HCT116 (cell line): ENCODE data around the gene TK2. TPM values are rescaled to one million over a fixed set of nuclear protein-coding genes. Genes with fewer than 3 reads are reported as not detected.

Experiments used
- ATAC-seq: fragments of 200-7000 bp; cut with Tn5 transposase; 2 replicates; pipeline ENCODE4 v1.9.1; 2020; ENCODE audit warnings: mild to moderate bottlenecking, moderate library complexity
- BruUV-seq: library from RNA; stranded (reverse); fragments of 400-500 nt; replicated peaks from 2 replicates; lab custom pipeline; 2021; lab: Mats Ljungman, UMichigan
- CTCF ChIA-PET: fragments of 300-600 bp; sonication (Branson Sonifier 250); formaldehyde crosslinking; loops from one replicate; lab custom pipeline; 2021; ENCODE audit warnings: antibody characterized with exemption; lab: Charles Lee
- POLR2A ChIA-PET: fragments of 300-600, 350-600 bp; sonication (Branson Sonifier 250); formaldehyde crosslinking; loops from one replicate; lab custom pipeline; 2021; ENCODE audit warnings: antibody characterized with exemption; lab: Charles Lee
- RAD21 ChIA-PET, 2 experiments: fragments of 300-600 bp; sonication (Branson Sonifier 250); formaldehyde crosslinking; loops; one replicate each; lab custom pipeline; 2023; ENCODE audit warnings: low total read pairs in 2 of 2; ENCODE audit not compliant: uncharacterized antibody in 2 of 2, unreplicated experiment in 2 of 2, low non-redundant PET in 1 of 2; lab: Charles Lee
- DNase-seq: peaks from one replicate; pipeline ENCODE4 v3.0.0-alpha.2; 2010; ENCODE audit warnings: low read depth, low spot score
- H2AFZ ChIP-seq: fragments of 200-600 bp; shearing (Covaris generic), sonication (generic); 2 replicates; pipeline ENCODE4 v1.6.1; 2017; ENCODE audit warnings: low read depth, mixed run types, mixed read lengths, antibody characterized with exemption, low read length; ENCODE audit not compliant: poor library complexity, severe bottlenecking
- H3K27ac ChIP-seq: 2 replicates; pipeline ENCODE4 v1.5.1; 2012; ENCODE audit warnings: low read depth, low read length
- H3K27me3 ChIP-seq: fragments of 200-600 bp; sonication (generic); 2 replicates; pipeline ENCODE4 v1.6.1; 2016; ENCODE audit warnings: mixed run types, low read length, mixed read lengths; ENCODE audit not compliant: insufficient read depth
- H3K36me3 ChIP-seq, 2 experiments: fragments of 200-500 bp in 1 of 2; fragments of 200-600 bp in 1 of 2; sonication (Bioruptor generic) in 1 of 2; sonication (generic) in 1 of 2; 2 replicates each; pipeline versions ENCODE4 v1.5.1 to v1.6.1; 2014 to 2016; ENCODE audit warnings: low read length in 2 of 2, inconsistent platforms in 1 of 2, mixed read lengths in 1 of 2, mixed run types in 1 of 2; ENCODE audit not compliant: insufficient read depth in 2 of 2, control insufficient read depth in 1 of 2
- H3K4me1 ChIP-seq, 2 experiments: fragments of 200-600 bp in 1 of 2; sonication (generic) in 1 of 2; 2 replicates each; pipeline versions ENCODE4 v1.5.1 to v1.6.1; 2012 to 2017; ENCODE audit warnings: low read length in 2 of 2, inconsistent platforms in 1 of 2, mild to moderate bottlenecking in 1 of 2, mixed read lengths in 1 of 2, mixed run types in 1 of 2, moderate library complexity in 1 of 2; ENCODE audit not compliant: insufficient read depth in 2 of 2, control insufficient read depth in 1 of 2
- H3K4me2 ChIP-seq: fragments of 200-600 bp; sonication (generic); 2 replicates; pipeline ENCODE4 v1.6.1; 2017; ENCODE audit warnings: mixed run types, low read length, mixed read lengths
- H3K4me3 ChIP-seq, 2 experiments: fragments of 200-600 bp in 1 of 2; sonication (generic) in 1 of 2; replicated peaks in 1 of 2; 2 replicates each; pipeline ENCODE4 v1.5.1; 2011 to 2016; ENCODE audit warnings: low read length in 2 of 2, control low read depth in 1 of 2, low read depth in 1 of 2, mild to moderate bottlenecking in 1 of 2, mixed read lengths in 1 of 2, mixed run types in 1 of 2
- H3K79me2 ChIP-seq: fragments of 200-600 bp; sonication (generic); 2 replicates; pipeline ENCODE4 v1.6.1; 2017; ENCODE audit warnings: mild to moderate bottlenecking, mixed run types, low read length, moderate library complexity, mixed read lengths; ENCODE audit not compliant: insufficient read depth
- H3K9ac ChIP-seq: fragments of 200-600 bp; sonication (generic); 2 replicates; pipeline ENCODE4 v1.6.1; 2016; ENCODE audit warnings: low read length, mixed read lengths
- H3K9me2 ChIP-seq: fragments of 200-600 bp; sonication (generic), shearing (Covaris generic); 2 replicates; pipeline ENCODE4 v1.6.1; 2017; ENCODE audit warnings: mixed run types, mild to moderate bottlenecking, moderate library complexity; ENCODE audit not compliant: insufficient read depth
- H3K9me3 ChIP-seq, 2 experiments: fragments of 200-500 bp in 1 of 2; fragments of 200-600 bp in 1 of 2; sonication (Bioruptor generic) in 1 of 2; sonication (generic) in 1 of 2; 2 replicates each; pipeline ENCODE4 v1.6.1; 2014 to 2017; ENCODE audit warnings: low read length in 2 of 2, mixed read lengths in 2 of 2, inconsistent platforms in 1 of 2, low read depth in 1 of 2, mild to moderate bottlenecking in 1 of 2, mixed run types in 1 of 2, moderate library complexity in 1 of 2; ENCODE audit not compliant: control insufficient read depth in 1 of 2, insufficient read depth in 1 of 2
- H4K20me1 ChIP-seq: fragments of 200-600 bp; sonication (generic), shearing (Covaris generic); 2 replicates; pipeline ENCODE4 v1.6.1; 2017; ENCODE audit warnings: mixed run types, mild to moderate bottlenecking, moderate library complexity; ENCODE audit not compliant: insufficient read depth
- CBX3 ChIP-seq: IDR thresholded peaks from 2 replicates; pipeline ENCODE4 v1.6.1; 2012; ENCODE audit warnings: low read depth
- EGR1 ChIP-seq: IDR thresholded peaks from 2 replicates; pipeline ENCODE4 v1.6.1; 2012; ENCODE audit warnings: low read depth
- EZH2 ChIP-seq: fragments of 200-600 bp; sonication (generic); IDR thresholded peaks from 2 replicates; pipeline ENCODE4 v1.6.1; 2017; ENCODE audit warnings: antibody characterized with exemption, mixed run types
- EZH2phosphoT487 ChIP-seq: fragments of 200-600 bp; IDR thresholded peaks from 2 replicates; pipeline ENCODE4 v1.6.1; 2018; ENCODE audit warnings: antibody characterized with exemption, borderline replicate concordance
- FOSL1 ChIP-seq: IDR thresholded peaks from 2 replicates; pipeline ENCODE4 v1.6.1; 2012; ENCODE audit warnings: low read depth
- RAD21 ChIP-seq: IDR thresholded peaks from 2 replicates; pipeline ENCODE4 v1.6.1; 2012; ENCODE audit warnings: low read depth, mild to moderate bottlenecking
- SP1 ChIP-seq: IDR thresholded peaks from 2 replicates; pipeline ENCODE4 v1.6.1; 2012; ENCODE audit warnings: low read depth
- TCF7L2 ChIP-seq: IDR thresholded peaks from 2 replicates; pipeline ENCODE4 v1.7.0; 2011; ENCODE audit warnings: borderline replicate concordance, inconsistent platforms; ENCODE audit not compliant: insufficient read depth, insufficient read length; ENCODE audit errors: extremely low read depth
- YY1 ChIP-seq: IDR thresholded peaks from 2 replicates; pipeline ENCODE4 v1.6.1; 2011; ENCODE audit warnings: low read length, low read depth, moderate library complexity, mild to moderate bottlenecking; ENCODE audit not compliant: insufficient replicate concordance; ENCODE audit errors: extremely low read depth
- ZFX ChIP-seq: fragments of 450-650 bp; IDR thresholded peaks from 2 replicates; pipeline ENCODE4 v1.6.1; 2017
- ZNF274 ChIP-seq: fragments of 200-500 bp; sonication (Bioruptor generic); IDR thresholded peaks from 2 replicates; pipeline ENCODE4 v1.6.1; 2014; ENCODE audit warnings: mild to moderate bottlenecking, low read depth, low read length, inconsistent platforms
- intact Hi-C: fragments of 100-400 bp; cut with micrococcal nuclease; formaldehyde crosslinking; loops from 2 replicates; pipeline ENCODE4 v1.10.0; 2022
- total RNA-seq: library from RNA; stranded (reverse); gene quantifications from one replicate; pipeline ENCODE4 v1.2.1, GENCODE V29; 2021; ENCODE audit not compliant: unreplicated experiment
- TF ChIP-seq, protein P1 (sequence below): IDR thresholded peaks from 2 replicates; pipeline ENCODE4 v1.6.1; 2012
- TF ChIP-seq, protein P2 (sequence below): IDR thresholded peaks from 2 replicates; pipeline ENCODE4 v1.6.1; 2012
- TF ChIP-seq, protein P3 (sequence below): IDR thresholded peaks from 2 replicates; pipeline ENCODE4 v1.6.1; 2012; ENCODE audit warnings: low read depth
- TF ChIP-seq, protein P4 (sequence below), 3 experiments: fragments of 200-600 bp in 1 of 3; sonication (generic) in 1 of 3; IDR thresholded peaks in 2 of 3; conservative IDR thresholded peaks in 1 of 3; 2 replicates each; pipeline ENCODE4 v1.5.1; 2012 to 2017; ENCODE audit warnings: low read depth in 2 of 3, low read length in 2 of 3, antibody characterized with exemption in 1 of 3, borderline replicate concordance in 1 of 3, control low read depth in 1 of 3, mild to moderate bottlenecking in 1 of 3, mixed read lengths in 1 of 3, mixed run types in 1 of 3, moderate library complexity in 1 of 3; ENCODE audit not compliant: insufficient read depth in 1 of 3

Gene TK2
- total RNA-seq, 1 experiment from 2014 or later, result 15.4 TPM

DNA sequence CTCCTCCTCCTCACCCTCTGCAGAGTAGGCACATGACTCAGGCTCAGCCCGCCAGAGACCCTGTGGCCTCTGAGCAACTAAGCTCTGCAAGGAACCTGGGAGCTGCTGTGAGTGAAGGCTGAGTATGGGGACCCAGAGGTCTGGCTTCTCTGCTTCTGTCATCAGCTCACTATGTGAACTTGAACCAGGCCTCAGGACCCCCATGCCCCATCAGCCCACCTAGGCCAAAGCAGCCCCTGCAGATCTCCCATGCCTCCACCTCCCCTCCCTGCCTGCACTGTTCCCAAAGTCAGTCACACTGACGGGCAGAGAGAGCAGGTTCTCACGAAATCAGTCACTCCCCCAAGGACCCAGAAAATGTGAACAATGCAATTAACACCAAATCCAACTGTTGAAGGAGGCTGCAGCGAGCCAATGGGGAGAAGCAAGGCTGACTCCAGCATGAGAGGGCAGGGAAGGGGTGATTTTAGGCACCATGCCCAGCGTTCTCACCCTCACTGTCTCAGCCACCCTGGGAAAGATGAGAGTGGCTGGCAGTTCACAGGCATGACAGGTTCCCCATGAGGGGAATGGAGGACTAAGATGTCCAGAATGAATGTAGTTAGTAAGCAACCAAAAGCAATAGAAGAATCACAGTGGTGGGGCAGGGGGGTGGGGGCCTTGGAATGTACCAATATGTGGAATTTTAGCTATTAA lies 62.2 kb downstream of the TK2 start:
- Histone ChIP-seq H3K36me3 (no peaks in the 10 kb centered on the region), H3K9ac (no peak overlapping the region), H3K9me2 (no peaks in the 10 kb centered on the region), H3K79me2 (no peaks in the 10 kb centered on the region), H3K27ac (no peak overlapping the region), H3K4me2 (no peak overlapping the region), H4K20me1 (no peaks in the 10 kb centered on the region), H3K27me3 (no peaks in the 10 kb centered on the region), H3K4me3 (no peak overlapping the region), H3K9me3 (no peaks in the 10 kb centered on the region), H2AFZ (no peak overlapping the region), H3K4me1 (peaks cover 0 to 9% of the 10 kb centered on the region in 2 experiments; a peak in 2 of 4 replicates)
- no peak for TF ChIP-seq SP1
- TF ChIP-seq EGR1, result no peak
- TF ChIP-seq TCF7L2, result no peak
- no peak for TF ChIP-seq EZH2phosphoT487
- no peak for TF ChIP-seq EZH2
- no peak for TF ChIP-seq YY1
- TF ChIP-seq, protein P1, sequence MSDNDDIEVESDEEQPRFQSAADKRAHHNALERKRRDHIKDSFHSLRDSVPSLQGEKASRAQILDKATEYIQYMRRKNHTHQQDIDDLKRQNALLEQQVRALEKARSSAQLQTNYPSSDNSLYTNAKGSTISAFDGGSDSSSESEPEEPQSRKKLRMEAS, result no peak
- TF ChIP-seq, protein P2, sequence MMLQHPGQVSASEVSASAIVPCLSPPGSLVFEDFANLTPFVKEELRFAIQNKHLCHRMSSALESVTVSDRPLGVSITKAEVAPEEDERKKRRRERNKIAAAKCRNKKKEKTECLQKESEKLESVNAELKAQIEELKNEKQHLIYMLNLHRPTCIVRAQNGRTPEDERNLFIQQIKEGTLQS, result no peak
- TF ChIP-seq RAD21, result no peak
- TF ChIP-seq ZFX, result no peak
- no peak for TF ChIP-seq FOSL1
- no peak for TF ChIP-seq ZNF274
- TF ChIP-seq, protein P3, sequence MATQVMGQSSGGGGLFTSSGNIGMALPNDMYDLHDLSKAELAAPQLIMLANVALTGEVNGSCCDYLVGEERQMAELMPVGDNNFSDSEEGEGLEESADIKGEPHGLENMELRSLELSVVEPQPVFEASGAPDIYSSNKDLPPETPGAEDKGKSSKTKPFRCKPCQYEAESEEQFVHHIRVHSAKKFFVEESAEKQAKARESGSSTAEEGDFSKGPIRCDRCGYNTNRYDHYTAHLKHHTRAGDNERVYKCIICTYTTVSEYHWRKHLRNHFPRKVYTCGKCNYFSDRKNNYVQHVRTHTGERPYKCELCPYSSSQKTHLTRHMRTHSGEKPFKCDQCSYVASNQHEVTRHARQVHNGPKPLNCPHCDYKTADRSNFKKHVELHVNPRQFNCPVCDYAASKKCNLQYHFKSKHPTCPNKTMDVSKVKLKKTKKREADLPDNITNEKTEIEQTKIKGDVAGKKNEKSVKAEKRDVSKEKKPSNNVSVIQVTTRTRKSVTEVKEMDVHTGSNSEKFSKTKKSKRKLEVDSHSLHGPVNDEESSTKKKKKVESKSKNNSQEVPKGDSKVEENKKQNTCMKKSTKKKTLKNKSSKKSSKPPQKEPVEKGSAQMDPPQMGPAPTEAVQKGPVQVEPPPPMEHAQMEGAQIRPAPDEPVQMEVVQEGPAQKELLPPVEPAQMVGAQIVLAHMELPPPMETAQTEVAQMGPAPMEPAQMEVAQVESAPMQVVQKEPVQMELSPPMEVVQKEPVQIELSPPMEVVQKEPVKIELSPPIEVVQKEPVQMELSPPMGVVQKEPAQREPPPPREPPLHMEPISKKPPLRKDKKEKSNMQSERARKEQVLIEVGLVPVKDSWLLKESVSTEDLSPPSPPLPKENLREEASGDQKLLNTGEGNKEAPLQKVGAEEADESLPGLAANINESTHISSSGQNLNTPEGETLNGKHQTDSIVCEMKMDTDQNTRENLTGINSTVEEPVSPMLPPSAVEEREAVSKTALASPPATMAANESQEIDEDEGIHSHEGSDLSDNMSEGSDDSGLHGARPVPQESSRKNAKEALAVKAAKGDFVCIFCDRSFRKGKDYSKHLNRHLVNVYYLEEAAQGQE, result no peak
- no peak for TF ChIP-seq CBX3
- TF ChIP-seq, protein P4, sequence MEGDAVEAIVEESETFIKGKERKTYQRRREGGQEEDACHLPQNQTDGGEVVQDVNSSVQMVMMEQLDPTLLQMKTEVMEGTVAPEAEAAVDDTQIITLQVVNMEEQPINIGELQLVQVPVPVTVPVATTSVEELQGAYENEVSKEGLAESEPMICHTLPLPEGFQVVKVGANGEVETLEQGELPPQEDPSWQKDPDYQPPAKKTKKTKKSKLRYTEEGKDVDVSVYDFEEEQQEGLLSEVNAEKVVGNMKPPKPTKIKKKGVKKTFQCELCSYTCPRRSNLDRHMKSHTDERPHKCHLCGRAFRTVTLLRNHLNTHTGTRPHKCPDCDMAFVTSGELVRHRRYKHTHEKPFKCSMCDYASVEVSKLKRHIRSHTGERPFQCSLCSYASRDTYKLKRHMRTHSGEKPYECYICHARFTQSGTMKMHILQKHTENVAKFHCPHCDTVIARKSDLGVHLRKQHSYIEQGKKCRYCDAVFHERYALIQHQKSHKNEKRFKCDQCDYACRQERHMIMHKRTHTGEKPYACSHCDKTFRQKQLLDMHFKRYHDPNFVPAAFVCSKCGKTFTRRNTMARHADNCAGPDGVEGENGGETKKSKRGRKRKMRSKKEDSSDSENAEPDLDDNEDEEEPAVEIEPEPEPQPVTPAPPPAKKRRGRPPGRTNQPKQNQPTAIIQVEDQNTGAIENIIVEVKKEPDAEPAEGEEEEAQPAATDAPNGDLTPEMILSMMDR (IDR thresholded peaks at IDR 0.05 in 2 of 3, conservative IDR thresholded peaks at IDR 0.05 in 1 of 3; ENCODE audit: borderline replicate concordance in 1 of 3, insufficient read depth in 1 of 3, low read depth in 2 of 3, low read length in 2 of 3), result no peak
- ChIA-PET CTCF (no interaction called here), RAD21 (interaction anchor here in 1 of 2 experiments (1.4 kb wide), 1 partner anchor 81 kb away, joined by 4 read pairs; no protein-coding TSS in a partner anchor), POLR2A (no interaction called here)
- ATAC-seq (no peak), DNase-seq (no peak)
- intact Hi-C loops, result no loop called here
- BruUV-seq, result no TSS peak
